H1 (cell line): ENCODE data around the gene FRMD3. TPM values are rescaled to one million over a fixed set of nuclear protein-coding genes. Genes with fewer than 3 reads are reported as not detected.

ENCODE experiments used
- CTCF ChIA-PET: fragments of 300-600 bp; sonication (Branson Sonifier 250); formaldehyde crosslinking; loops from one replicate; lab custom pipeline; 2021; ENCODE audit not compliant: partially characterized antibody; lab: Charles Lee
- POLR2A ChIA-PET: fragments of 300-600 bp; sonication (Branson Sonifier 250); formaldehyde crosslinking; loops from one replicate; lab custom pipeline; 2021; ENCODE audit warnings: inconsistent platforms; ENCODE audit not compliant: partially characterized antibody; lab: Charles Lee
- DNase-seq, 2 experiments: peaks; one replicate each; pipeline versions ENCODE4 v3.0.0 to v3.0.0-alpha.2; 2010 to 2022; ENCODE audit warnings: low spot score in 2 of 2, low read depth in 1 of 2, mixed read lengths in 1 of 2
- FAIRE-seq: peaks from 2 replicates; lab custom pipeline; 2011; peaks lifted over from hg19 to GRCh38; lab: Jason Lieb, UNC
- H2AFZ ChIP-seq: 2 replicates; pipeline ENCODE4 v1.8.1; 2012; ENCODE audit warnings: low read length, inconsistent platforms
- H2AK5ac ChIP-seq: 2 replicates; pipeline ENCODE4 v1.6.1; 2013; ENCODE audit warnings: low read depth, low read length
- H2BK120ac ChIP-seq: replicated peaks from 2 replicates; pipeline ENCODE3; 2013; ENCODE audit warnings: low read depth, low read length, inconsistent platforms
- H2BK12ac ChIP-seq: 2 replicates; pipeline ENCODE4 v1.6.1; 2013; ENCODE audit warnings: low read depth, low read length
- H2BK15ac ChIP-seq: 2 replicates; pipeline ENCODE4 v1.6.1; 2013; ENCODE audit warnings: low read length
- H2BK20ac ChIP-seq: 2 replicates; pipeline ENCODE4 v1.6.1; 2013; ENCODE audit warnings: low read length
- H2BK5ac ChIP-seq: 2 replicates; pipeline ENCODE4 v1.6.1; 2013; ENCODE audit warnings: low read depth, low read length
- H3K14ac ChIP-seq: 2 replicates; pipeline ENCODE4 v1.6.1; 2013; ENCODE audit warnings: inconsistent platforms; ENCODE audit not compliant: insufficient read length
- H3K18ac ChIP-seq: 2 replicates; pipeline ENCODE4 v1.6.1; 2013; ENCODE audit warnings: low read length; ENCODE audit errors: extremely low read depth
- H3K23ac ChIP-seq: 2 replicates; pipeline ENCODE4 v1.6.1; 2013; ENCODE audit warnings: inconsistent platforms; ENCODE audit not compliant: insufficient read length
- H3K23me2 ChIP-seq: 2 replicates; pipeline ENCODE4 v1.6.1; 2013; ENCODE audit warnings: low read depth, low read length
- H3K27ac ChIP-seq: 2 replicates; pipeline ENCODE4 v1.6.1; 2011; ENCODE audit warnings: low read depth, low read length, inconsistent platforms
- H3K27me3 ChIP-seq, 4 experiments: replicated peaks in 1 of 4; 1 replicate in 1 of 4; 2 replicates in 3 of 4; pipeline versions ENCODE4 v1.6.1 to v1.8.1; 2011 to 2013; ENCODE audit warnings: low read length in 3 of 4, mild to moderate bottlenecking in 3 of 4, inconsistent platforms in 2 of 4, mixed read lengths in 2 of 4, moderate library complexity in 1 of 4; ENCODE audit not compliant: control insufficient read depth in 3 of 4, insufficient read depth in 3 of 4; ENCODE audit errors: extremely low read depth in 1 of 4
- H3K36me3 ChIP-seq, 4 experiments: 2 replicates each; pipeline versions ENCODE4 v1.6.1 to v1.8.1; 2011 to 2013; ENCODE audit warnings: mild to moderate bottlenecking in 4 of 4, low read length in 3 of 4, moderate library complexity in 2 of 4, control low read depth in 1 of 4, inconsistent platforms in 1 of 4; ENCODE audit not compliant: insufficient read depth in 4 of 4, control insufficient read depth in 2 of 4
- H3K4ac ChIP-seq: replicated peaks from 2 replicates; pipeline ENCODE3; 2013; ENCODE audit warnings: low read length, low read depth, mixed read lengths, inconsistent platforms; ENCODE audit not compliant: insufficient read length
- H3K4me1 ChIP-seq, 4 experiments: replicated peaks in 1 of 4; 1 replicate in 1 of 4; 2 replicates in 3 of 4; pipeline versions ENCODE4 v1.6.1 to v1.8.1; 2011 to 2013; ENCODE audit warnings: low read length in 3 of 4, inconsistent platforms in 2 of 4, mixed read lengths in 1 of 4; ENCODE audit not compliant: insufficient read depth in 4 of 4, control insufficient read depth in 3 of 4
- H3K4me2 ChIP-seq, 2 experiments: 2 replicates each; pipeline versions ENCODE4 v1.6.1 to v1.8.1; 2011 to 2013; ENCODE audit warnings: low read depth in 2 of 2, low read length in 2 of 2, control low read depth in 1 of 2, inconsistent platforms in 1 of 2, mild to moderate bottlenecking in 1 of 2; ENCODE audit not compliant: insufficient read depth in 1 of 2
- H3K4me3 ChIP-seq, 4 experiments: fragments of 200-600, 300-600 bp in 1 of 4; sonication (generic), shearing (Covaris generic), sonication (Bioruptor Twin) in 1 of 4; 2 replicates each; pipeline versions ENCODE4 v1.5.1 to v1.8.1; 2011 to 2016; ENCODE audit warnings: low read length in 4 of 4, low read depth in 3 of 4, control low read depth in 2 of 4, inconsistent platforms in 2 of 4, mild to moderate bottlenecking in 2 of 4, mixed read lengths in 1 of 4, moderate library complexity in 1 of 4; ENCODE audit not compliant: insufficient read depth in 2 of 4; ENCODE audit errors: extremely low read depth in 1 of 4
- H3K56ac ChIP-seq: replicated peaks from 2 replicates; pipeline ENCODE3; 2013; ENCODE audit warnings: low read depth, mild to moderate bottlenecking, mixed read lengths, low read length, inconsistent platforms; ENCODE audit not compliant: insufficient read length
- H3K79me1 ChIP-seq: 2 replicates; pipeline ENCODE4 v1.6.1; 2013; ENCODE audit warnings: low read depth, low read length, control low read depth
- H3K79me2 ChIP-seq, 2 experiments: 2 replicates each; pipeline versions ENCODE4 v1.6.1 to v1.8.1; 2012 to 2013; ENCODE audit warnings: low read length in 2 of 2, mild to moderate bottlenecking in 2 of 2, inconsistent platforms in 1 of 2; ENCODE audit not compliant: insufficient read depth in 2 of 2, control insufficient read depth in 1 of 2
- H3K9ac ChIP-seq, 4 experiments: replicated peaks in 1 of 4; 1 replicate in 1 of 4; 2 replicates in 3 of 4; pipeline versions ENCODE4 v1.6.1 to v1.8.1; 2011 to 2013; ENCODE audit warnings: low read depth in 3 of 4, low read length in 3 of 4, control low read depth in 2 of 4, mild to moderate bottlenecking in 2 of 4, moderate library complexity in 2 of 4, inconsistent platforms in 1 of 4; ENCODE audit errors: extremely low read depth in 1 of 4
- H3K9me3 ChIP-seq, 2 experiments: 2 replicates each; pipeline versions ENCODE4 v1.6.1 to v1.8.1; 2012 to 2013; ENCODE audit warnings: mild to moderate bottlenecking in 2 of 2, moderate library complexity in 2 of 2, control low read depth in 1 of 2, inconsistent platforms in 1 of 2, low read depth in 1 of 2, low read length in 1 of 2, mixed read lengths in 1 of 2; ENCODE audit not compliant: insufficient read depth in 2 of 2
- H4K20me1 ChIP-seq, 2 experiments: replicated peaks in 1 of 2; 2 replicates each; pipeline versions ENCODE3 to v1.8.1; 2011 to 2013; ENCODE audit warnings: inconsistent platforms in 2 of 2, low read length in 2 of 2, mild to moderate bottlenecking in 1 of 2; ENCODE audit not compliant: insufficient read depth in 2 of 2, control insufficient read depth in 1 of 2
- H4K5ac ChIP-seq: 2 replicates; pipeline ENCODE4 v1.6.1; 2013; ENCODE audit warnings: low read length, low read depth, mixed read lengths, inconsistent platforms; ENCODE audit not compliant: insufficient read length
- H4K8ac ChIP-seq: 2 replicates; pipeline ENCODE4 v1.8.0; 2013; ENCODE audit warnings: mild to moderate bottlenecking, moderate library complexity, low read length, inconsistent platforms; ENCODE audit not compliant: insufficient read depth; ENCODE audit errors: extremely low read depth
- H4K91ac ChIP-seq: replicated peaks from 2 replicates; pipeline ENCODE3; 2013; ENCODE audit warnings: low read length, mixed read lengths, inconsistent platforms; ENCODE audit not compliant: insufficient read length
- BCL11A ChIP-seq, 2 experiments: IDR thresholded peaks; one replicate each; pipeline ENCODE4 v1.6.1; 2011; ENCODE audit warnings: low read depth in 2 of 2, low read length in 2 of 2, mild to moderate bottlenecking in 2 of 2
- CHD1 ChIP-seq: IDR thresholded peaks from 2 replicates; pipeline ENCODE4 v1.6.1; 2012; ENCODE audit warnings: low read depth, low read length, improper control_type of control experiment
- CTBP2 ChIP-seq: IDR thresholded peaks from 2 replicates; pipeline ENCODE4 v1.7.0; 2011; ENCODE audit warnings: borderline replicate concordance, mild to moderate bottlenecking, moderate library complexity, mixed read lengths, low read length; ENCODE audit not compliant: insufficient read depth, insufficient read length
- EP300 ChIP-seq, 2 experiments: IDR thresholded peaks; 1 replicate in 1 of 2; 2 replicates in 1 of 2; pipeline ENCODE4 v1.6.1; 2011 to 2012; ENCODE audit warnings: low read depth in 2 of 2, low read length in 2 of 2, mild to moderate bottlenecking in 2 of 2, borderline replicate concordance in 1 of 2, inconsistent platforms in 1 of 2, moderate library complexity in 1 of 2
- HDAC6 ChIP-seq: IDR thresholded peaks from one replicate; pipeline ENCODE4 v1.7.1; 2012; ENCODE audit warnings: low read depth, mild to moderate bottlenecking, inconsistent platforms, low read length, moderate library complexity
- JUND ChIP-seq: IDR thresholded peaks from 2 replicates; pipeline ENCODE4 v1.6.1; 2011; ENCODE audit warnings: mild to moderate bottlenecking, improper control_type of control experiment, low read length
- MAFK ChIP-seq: IDR thresholded peaks from 2 replicates; pipeline ENCODE4 v1.6.1; 2012; ENCODE audit warnings: low read depth, mild to moderate bottlenecking, improper control_type of control experiment, low read length
- POU5F1 ChIP-seq: IDR thresholded peaks from 2 replicates; pipeline ENCODE4 v1.6.1; 2011; ENCODE audit warnings: low read depth, mild to moderate bottlenecking, low read length, moderate library complexity
- RAD21 ChIP-seq, 2 experiments: IDR thresholded peaks in 1 of 2; conservative IDR thresholded peaks in 1 of 2; 2 replicates each; pipeline ENCODE4 v1.6.1; 2011; ENCODE audit warnings: low read depth in 2 of 2, low read length in 2 of 2, improper control_type of control experiment in 1 of 2, inconsistent platforms in 1 of 2, mild to moderate bottlenecking in 1 of 2, moderate library complexity in 1 of 2
- SP1 ChIP-seq: IDR thresholded peaks from 2 replicates; pipeline ENCODE4 v1.6.1; 2011; ENCODE audit warnings: low read depth, low read length
- TAF1 ChIP-seq: IDR thresholded peaks from 2 replicates; pipeline ENCODE4 v1.6.1; 2011; ENCODE audit warnings: mild to moderate bottlenecking, low read depth, low read length
- TAF7 ChIP-seq: optimal IDR thresholded peaks from 2 replicates; pipeline ENCODE3; 2011; ENCODE audit warnings: low read depth, mild to moderate bottlenecking, inconsistent platforms, low read length, moderate library complexity, borderline replicate concordance
- TCF12 ChIP-seq: IDR thresholded peaks from 2 replicates; pipeline ENCODE4 v1.6.1; 2011; ENCODE audit warnings: low read depth, mild to moderate bottlenecking, low read length
- ZNF274 ChIP-seq: IDR thresholded peaks from 2 replicates; pipeline ENCODE4 v1.7.0; 2012; ENCODE audit warnings: low read length, borderline replicate concordance; ENCODE audit errors: extremely low read depth
- WGBS, 2 experiments: shearing (Covaris generic) in 1 of 2; methylation state at CpG; one replicate each; pipeline versions ENCODE4 v1.1.6 to v1.1.7; 2013 to 2015; ENCODE audit warnings: low lambda C conversion rate in 2 of 2, mixed read lengths in 2 of 2, inconsistent platforms in 1 of 2, low coverage in 1 of 2, missing lambda C conversion rate in 1 of 2; ENCODE audit not compliant: insufficient replicate concordance in 2 of 2, insufficient coverage in 1 of 2, insufficient read length in 1 of 2; ENCODE audit errors: extremely low coverage in 1 of 2, missing lambda C conversion rate in 1 of 2; 5-methylcytosine and 5-hydroxymethylcytosine counted together
- polyA plus RNA-seq, 7 experiments: library from polyadenylated mRNA; depleted of rRNA in 3 of 7; stranded (reverse) in 5 of 7; unstranded in 2 of 7; fragments of >200 nt in 5 of 7; fragments of 200-250 nt in 2 of 7; gene quantifications; 1 replicate in 5 of 7; 2 replicates in 1 of 7; 4 replicates in 1 of 7; pipeline versions ENCODE4 v1.2.1 to v1.2.3, GENCODE V29; 2011 to 2013; ENCODE audit warnings: missing spikeins in 2 of 7, mixed read lengths in 2 of 7
- total RNA-seq: library from RNA; stranded (reverse); fragmentation: NEBNext Ultra II Directional; extraction: Animal tissue kit (Norgen Biotek cat#: 25700); gene quantifications from 2 replicates; pipeline ENCODE4 v1.2.1, GENCODE V29; 2021

FRMD3 gene
- total and polyA plus RNA-seq, 2 of the 8 experiments (the other 6 are each of a cell fraction or from before 2014, with no cell fraction given), result 0.15 to 1.4 TPM

DNA sequence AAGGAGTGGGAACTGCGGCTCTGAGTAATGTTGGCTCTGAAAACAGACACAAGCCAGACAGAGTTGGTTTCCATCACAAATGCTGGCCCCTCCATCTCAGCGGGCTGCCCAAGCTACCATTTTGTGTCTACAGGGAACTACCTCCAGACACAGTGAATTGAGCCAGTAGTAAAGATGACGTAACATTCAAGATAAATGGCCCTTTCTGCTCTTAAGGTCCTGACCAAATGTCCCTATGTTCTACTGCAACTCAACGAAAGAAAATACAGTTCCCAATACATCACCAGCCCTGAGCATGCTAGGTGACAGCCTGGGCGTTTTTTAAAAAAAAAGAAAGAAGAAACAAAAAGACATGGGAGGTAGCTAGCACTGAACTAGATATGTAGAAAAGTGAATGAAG is 247.5 kb downstream of the FRMD3 start:
- no peak overlapping the region for H3K14ac ChIP-seq
- no peaks in the 10 kb centered on the region for H3K9me3 ChIP-seq
- H3K4ac ChIP-seq, result no peak overlapping the region
- H3K4me3 ChIP-seq, result no peak overlapping the region
- H2BK120ac ChIP-seq, result no peak overlapping the region
- H2BK20ac ChIP-seq, result no peak overlapping the region
- H4K8ac ChIP-seq, result no peak overlapping the region
- H3K27me3 ChIP-seq, result no peaks in the 10 kb centered on the region
- H3K23me2 ChIP-seq, result no peaks in the 10 kb centered on the region
- no peak overlapping the region for H2BK5ac ChIP-seq
- H4K5ac ChIP-seq, result no peak overlapping the region
- no peaks in the 10 kb centered on the region for H3K79me2 ChIP-seq
- no peaks in the 10 kb centered on the region for H3K36me3 ChIP-seq
- no peak overlapping the region for H3K4me2 ChIP-seq
- H3K56ac ChIP-seq, result no peak overlapping the region
- POLR2A ChIA-PET, result no interaction called here
- H2BK15ac ChIP-seq, result no peak overlapping the region
- no peak overlapping the region for H2AK5ac ChIP-seq
- no peak overlapping the region for H2AFZ ChIP-seq
- no peak overlapping the region for H2BK12ac ChIP-seq
- no peaks in the 10 kb centered on the region for H3K4me1 ChIP-seq
- CTCF ChIA-PET, result interaction anchor here (0.6 to 1.9 kb wide), 3 partner anchors 11 to 330 kb away, joined by 3 to 6 read pairs (median 5); no protein-coding TSS in a partner anchor
- no peak overlapping the region for H3K23ac ChIP-seq
- no peak overlapping the region for H3K9ac ChIP-seq
- H4K91ac ChIP-seq, result no peak overlapping the region
- FAIRE-seq (no peak), DNase-seq (no peak)
- no peak overlapping the region for H3K27ac ChIP-seq
- whole genome bisulfite sequencing, 2 experiments, result 51% methylated on average over 5 of the region's 5 CpGs; no CpG with 5 or more reads in 1 of the 2 experiments
- no peaks in the 10 kb centered on the region for H4K20me1 ChIP-seq
- H3K79me1 ChIP-seq, result no peaks in the 10 kb centered on the region
- H3K18ac ChIP-seq, result no peak overlapping the region
- TF ChIP-seq TCF12 (no peak), SP1 (no peak), POU5F1 (no peak), HDAC6 (no peak), RAD21 (IDR thresholded peaks at IDR 0.05 in 1 of 2, conservative IDR thresholded peaks at IDR 0.05 in 1 of 2; ENCODE audit: low read depth in 2 of 2, low read length in 2 of 2) (no peak), TAF7 (no peak), CHD1 (no peak), MAFK (no peak), TAF1 (no peak), ZNF274 (no peak), CTBP2 (no peak), BCL11A (IDR thresholded peaks at IDR 0.05; ENCODE audit: low read depth in 2 of 2, low read length in 2 of 2) (no peak), EP300 (IDR thresholded peaks at IDR 0.05; ENCODE audit: borderline replicate concordance in 1 of 2, low read depth in 2 of 2, low read length in 2 of 2) (no peak), JUND (no peak)
